T-helper 9 cell (primary cell): ENCODE measurements around the gene RBBP8.
"Not testable (repeated sequence)": the region's sequence is repeated elsewhere in the genome, so short reads cannot be mapped to it uniquely, and the experiment has no call there.

Source experiments
- DNase-seq: peaks from one replicate; pipeline ENCODE4 v3.0.0-alpha.2; 2020

RBBP8 gene

GRCh38 chr18:22946217-22946616, 13.1 kb downstream of the RBBP8 start:
- DNase-seq: no peak

- no peak for DNase-seq
Observed at GRCh38 chr18:22946846-22947245, 13.7 kb downstream of the RBBP8 start.

GRCh38 chr18:22951823-22952222, 18.7 kb downstream of the RBBP8 start:
- no peak for DNase-seq

GRCh38 chr18:22952525-22952924, 19.4 kb downstream of the RBBP8 start:
- DNase-seq: no peak

GRCh38 chr18:22953982-22954381, 20.9 kb downstream of the RBBP8 start:
- not testable (repeated sequence) for DNase-seq

- no peak for DNase-seq
Observed at GRCh38 chr18:22956226-22956625, 23.1 kb downstream of the RBBP8 start.

- DNase-seq: no peak
Observed at GRCh38 chr18:22961156-22961555, 28.0 kb downstream of the RBBP8 start.

GRCh38 chr18:22962004-22962403, 28.9 kb downstream of the RBBP8 start:
- DNase-seq: no peak

GRCh38 chr18:22964116-22964515, 31.0 kb downstream of the RBBP8 start:
- no peak for DNase-seq

- DNase-seq: no peak
Observed at GRCh38 chr18:22964722-22965121, 31.6 kb downstream of the RBBP8 start.

GRCh38 chr18:22971038-22971437, 37.9 kb downstream of the RBBP8 start:
- DNase-seq: no peak

- no peak for DNase-seq
Observed at GRCh38 chr18:22974001-22974400, 40.9 kb downstream of the RBBP8 start.

GRCh38 chr18:22974707-22975106, 41.6 kb downstream of the RBBP8 start:
- no peak for DNase-seq

GRCh38 chr18:22975508-22975907, 42.4 kb downstream of the RBBP8 start:
- DNase-seq: no peak

GRCh38 chr18:22977847-22978701, 44.9 kb downstream of the RBBP8 start:
- DNase-seq: no peak

- DNase-seq: no peak
Observed at GRCh38 chr18:22980394-22980793, 47.3 kb downstream of the RBBP8 start.

- no peak for DNase-seq
Observed at GRCh38 chr18:22981274-22982133, 48.4 kb downstream of the RBBP8 start.

- no peak for DNase-seq
Observed at GRCh38 chr18:22983175-22983574, 50.0 kb downstream of the RBBP8 start.

GRCh38 chr18:22985250-22985649, 52.1 kb downstream of the RBBP8 start:
- no peak for DNase-seq

- no peak for DNase-seq
Observed at GRCh38 chr18:22987547-22988189, 54.5 kb downstream of the RBBP8 start.

- DNase-seq: no peak
Observed at GRCh38 chr18:22988208-22988607, 55.1 kb downstream of the RBBP8 start.

- no peak for DNase-seq
Observed at GRCh38 chr18:22998344-22998743, 65.2 kb downstream of the RBBP8 start.

GRCh38 chr18:22999212-22999611, 66.1 kb downstream of the RBBP8 start:
- DNase-seq: no peak
